Neural progenitor cell (in vitro differentiated cells): ENCODE results near the gene POLN. TPM values are rescaled to one million over a fixed set of nuclear protein-coding genes. Genes with fewer than 3 reads are reported as not detected.

Experiments
- DNase-seq: peaks from one replicate; pipeline ENCODE4 v3.0.0-alpha.2; 2016; ENCODE audit warnings: low spot score
- H2AFZ ChIP-seq: fragments of 200-600 bp; sonication (generic); replicated peaks from 2 replicates; pipeline ENCODE4 v1.6.1; 2016; ENCODE audit warnings: antibody characterized with exemption
- H3F3A ChIP-seq: fragments of 200-600 bp; sonication (generic); 2 replicates; pipeline ENCODE4 v1.6.1; 2016; ENCODE audit warnings: antibody characterized with exemption, low read depth
- H3K27ac ChIP-seq: fragments of 200-600 bp; sonication (generic); 2 replicates; pipeline ENCODE4 v1.5.1; 2016; ENCODE audit warnings: mild to moderate bottlenecking
- H3K27me3 ChIP-seq: fragments of 200-600 bp; sonication (generic); 2 replicates; pipeline ENCODE4 v1.6.1; 2016; ENCODE audit warnings: mild to moderate bottlenecking, moderate library complexity
- H3K36me3 ChIP-seq: fragments of 200-600 bp; sonication (generic); 2 replicates; pipeline ENCODE4 v1.5.1; 2016
- H3K4me1 ChIP-seq: fragments of 200-600 bp; sonication (generic); 2 replicates; pipeline ENCODE4 v1.6.1; 2016; ENCODE audit warnings: mixed run types
- H3K4me2 ChIP-seq: fragments of 200-600 bp; sonication (generic); 2 replicates; pipeline ENCODE4 v1.6.1; 2016
- H3K4me3 ChIP-seq: fragments of 200-600 bp; sonication (generic); 2 replicates; pipeline ENCODE4 v1.5.1; 2016
- H3K79me2 ChIP-seq: fragments of 200-600 bp; sonication (generic); 2 replicates; pipeline ENCODE4 v1.6.1; 2016; ENCODE audit warnings: low read depth
- H3K9ac ChIP-seq: fragments of 200-600 bp; sonication (generic); 2 replicates; pipeline ENCODE4 v1.6.1; 2016
- H3K9me3 ChIP-seq: fragments of 200-600 bp; sonication (generic); 2 replicates; pipeline ENCODE4 v1.5.1; 2016; ENCODE audit warnings: low read depth
- H4K20me1 ChIP-seq: fragments of 200-600 bp; sonication (generic); 2 replicates; pipeline ENCODE4 v1.6.1; 2016; ENCODE audit warnings: low read depth
- H3K27ac Mint-ChIP-seq: 3 replicates; pipeline ENCODE4 v1.8.0; 2021; ENCODE audit warnings: mixed read lengths
- H3K27me3 Mint-ChIP-seq: 2 replicates; pipeline ENCODE4 v1.8.0; 2022; ENCODE audit warnings: low read depth, mild to moderate bottlenecking, inconsistent platforms, moderate library complexity, mixed read lengths; ENCODE audit not compliant: insufficient read depth
- H3K36me3 Mint-ChIP-seq: 3 replicates; pipeline ENCODE4 v1.8.0; 2021; ENCODE audit warnings: mixed read lengths
- H3K4me1 Mint-ChIP-seq: 3 replicates; pipeline ENCODE4 v1.8.0; 2021; ENCODE audit warnings: mixed read lengths
- H3K4me3 Mint-ChIP-seq: 3 replicates; pipeline ENCODE4 v1.8.0; 2021; ENCODE audit warnings: mild to moderate bottlenecking, moderate library complexity, mixed read lengths
- H3K9me3 Mint-ChIP-seq: 3 replicates; pipeline ENCODE4 v1.8.0; 2020; ENCODE audit warnings: mixed read lengths
- CTCF ChIP-seq: fragments of 200-600 bp; sonication (generic); IDR thresholded peaks from 2 replicates; pipeline ENCODE4 v1.5.1; 2017; ENCODE audit warnings: antibody characterized with exemption, mild to moderate bottlenecking
- EZH2 ChIP-seq: fragments of 200-600 bp; sonication (generic); IDR thresholded peaks from 2 replicates; pipeline ENCODE4 v1.6.1; 2017; ENCODE audit warnings: antibody characterized with exemption, mild to moderate bottlenecking, moderate library complexity
- EZH2phosphoT487 ChIP-seq: fragments of 200-600 bp; sonication (generic); IDR thresholded peaks from 2 replicates; pipeline ENCODE4 v1.6.1; 2017; ENCODE audit warnings: antibody characterized with exemption
- total RNA-seq: library from RNA; depleted of rRNA; stranded (reverse); fragments of >200 nt; gene quantifications from 2 replicates; pipeline ENCODE4 v1.2.3, GENCODE V29; 2015; ENCODE audit warnings: low replicate concordance

Gene POLN
- total RNA-seq, 1 donor from 2014 or later, result 1.7 TPM

- H4K20me1 ChIP-seq, result peaks cover 11% of the 10 kb centered on the region
- no peak overlapping the region for H2AFZ ChIP-seq
- H3K27ac ChIP-seq, result no peak overlapping the region
- H3K9me3 ChIP-seq, result no peaks in the 10 kb centered on the region
- H3K9ac ChIP-seq, result no peak overlapping the region
- Mint-ChIP-seq H3K9me3 (no peaks in the 10 kb centered on the region), H3K4me3 (no peak overlapping the region), H3K27ac (no peak overlapping the region), H3K36me3 (peaks cover 7% of the 10 kb centered on the region), H3K4me1 (peaks cover 18% of the 10 kb centered on the region), H3K27me3 (peaks cover 4% of the 10 kb centered on the region)
- H3K4me1 ChIP-seq, result no peaks in the 10 kb centered on the region
- H3K27me3 ChIP-seq, result no peaks in the 10 kb centered on the region
- peaks cover 4% of the 10 kb centered on the region for H3K36me3 ChIP-seq
- TF ChIP-seq CTCF (no peak), EZH2phosphoT487 (no peak), EZH2 (no peak)
- no peak for DNase-seq
- H3K4me3 ChIP-seq, result no peak overlapping the region
- H3K4me2 ChIP-seq, result no peak overlapping the region
- peaks cover 24% of the 10 kb centered on the region for H3F3A ChIP-seq
- peaks cover 2% of the 10 kb centered on the region for H3K79me2 ChIP-seq
Measured at GRCh38 chr4:2246384-2247127, 4.6 kb upstream of the POLN start.

DNA sequence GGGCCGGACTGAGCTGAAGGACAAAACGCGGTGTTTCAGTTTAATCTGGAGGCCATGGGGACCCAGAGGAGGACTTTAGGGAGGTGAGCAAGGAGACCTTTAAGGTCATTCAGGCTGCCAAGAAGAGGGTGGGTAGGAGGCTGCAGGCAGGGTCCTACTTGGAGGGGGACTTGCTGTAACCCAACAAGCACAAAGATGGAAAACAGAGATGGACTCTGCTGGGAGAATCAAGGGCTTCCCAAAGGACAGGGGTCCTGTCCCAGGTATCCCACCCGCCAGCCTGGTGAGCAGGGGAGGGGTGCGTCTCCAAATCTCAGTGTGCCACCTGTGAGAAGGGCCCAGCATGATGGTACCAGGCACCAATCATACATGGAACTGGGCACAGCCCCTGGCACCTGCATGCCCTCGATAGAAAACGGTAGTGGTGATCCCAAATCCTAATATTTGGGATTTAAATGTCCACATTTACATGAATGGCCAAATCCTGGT, 3.9 kb upstream of the POLN start:
- no peak overlapping the region for H3K9ac ChIP-seq
- TF ChIP-seq EZH2 (no peak), CTCF (no peak), EZH2phosphoT487 (no peak)
- H4K20me1 ChIP-seq, result peaks cover 14% of the 10 kb centered on the region
- H3K27ac Mint-ChIP-seq, result no peak overlapping the region
- H3F3A ChIP-seq, result peaks cover 27% of the 10 kb centered on the region
- no peak overlapping the region for H3K4me2 ChIP-seq
- no peak overlapping the region for H3K27ac ChIP-seq
- H2AFZ ChIP-seq, result no peak overlapping the region
- H3K4me3 ChIP-seq, result no peak overlapping the region
- peaks cover 2% of the 10 kb centered on the region for H3K4me1 ChIP-seq
- DNase-seq, result no peak
- peaks cover 20% of the 10 kb centered on the region for H3K4me1 Mint-ChIP-seq
- no peaks in the 10 kb centered on the region for H3K9me3 ChIP-seq
- peak overlapping the region; percentile 48 for H3K4me3 Mint-ChIP-seq
- no peaks in the 10 kb centered on the region for H3K27me3 ChIP-seq
- no peaks in the 10 kb centered on the region for H3K9me3 Mint-ChIP-seq
- H3K36me3 Mint-ChIP-seq, result peaks cover 7% of the 10 kb centered on the region
- peaks cover 4% of the 10 kb centered on the region for H3K36me3 ChIP-seq
- H3K79me2 ChIP-seq, result peaks cover 9% of the 10 kb centered on the region
- H3K27me3 Mint-ChIP-seq, result peaks cover 4% of the 10 kb centered on the region

GRCh38 chr4:2245057-2245786, 3.3 kb upstream of the POLN start:
- no peak for DNase-seq

More at GRCh38 chr4:2245057-2245786, 3.3 kb upstream of the POLN start:
- no peak overlapping the region for H3K4me2 ChIP-seq
- peaks cover 27% of the 10 kb centered on the region for H3F3A ChIP-seq
- peaks cover 17% of the 10 kb centered on the region for H4K20me1 ChIP-seq
- Mint-ChIP-seq H3K4me1 (peaks cover 26% of the 10 kb centered on the region), H3K36me3 (peaks cover 7% of the 10 kb centered on the region), H3K27ac (no peak overlapping the region), H3K9me3 (no peaks in the 10 kb centered on the region), H3K27me3 (peaks cover 4% of the 10 kb centered on the region), H3K4me3 (peak overlapping the region; percentile 48)
- H3K4me3 ChIP-seq, result no peak overlapping the region
- TF ChIP-seq EZH2 (no peak), CTCF (no peak), EZH2phosphoT487 (no peak)
- H2AFZ ChIP-seq, result no peak overlapping the region
- H3K27ac ChIP-seq, result no peak overlapping the region
- peaks cover 8% of the 10 kb centered on the region for H3K4me1 ChIP-seq
- H3K27me3 ChIP-seq, result no peaks in the 10 kb centered on the region
- peaks cover 16% of the 10 kb centered on the region for H3K79me2 ChIP-seq
- H3K9me3 ChIP-seq, result no peaks in the 10 kb centered on the region
- H3K36me3 ChIP-seq, result peaks cover 4% of the 10 kb centered on the region
- H3K9ac ChIP-seq, result no peak overlapping the region
